HAP-1 (cell line): Measurements from ENCODE around the gene NELL1.

ENCODE experiments used
- DNase-seq, 2 experiments: peaks; one replicate each; pipeline ENCODE4 v3.0.0-alpha.2; 2016 to 2020; ENCODE audit warnings: low spot score in 2 of 2
- H3K27me3 ChIP-seq: fragments of 250-450 bp; sonication (Bioruptor Pico); 2 replicates; pipeline ENCODE4 v1.5.1; 2020; ENCODE audit warnings: low read depth, mild to moderate bottlenecking, moderate library complexity
- H3K36me3 ChIP-seq: fragments of 250-450 bp; sonication (Bioruptor Pico); replicated peaks from 2 replicates; pipeline ENCODE4 v1.5.1; 2020; ENCODE audit warnings: mild to moderate bottlenecking
- H3K4me1 ChIP-seq: fragments of 250-450 bp; sonication (Bioruptor Pico); 2 replicates; pipeline ENCODE4 v1.5.1; 2020; ENCODE audit warnings: mild to moderate bottlenecking
- H3K4me3 ChIP-seq: fragments of 250-450 bp; sonication (Bioruptor Pico); 2 replicates; pipeline ENCODE4 v1.5.1; 2020; ENCODE audit warnings: mild to moderate bottlenecking, moderate library complexity
- H3K9me3 ChIP-seq: fragments of 250-450 bp; sonication (Bioruptor Pico); 2 replicates; pipeline ENCODE4 v1.5.1; 2020; ENCODE audit warnings: mild to moderate bottlenecking, moderate library complexity
- in situ Hi-C: fragments of 300-500 bp; cut with MboI; formaldehyde crosslinking; loops from 3 replicates; pipeline ENCODE4 v1.14.3; 2020; ENCODE audit warnings: low sequenced_read_pairs, inconsistent platforms, mixed read lengths

NELL1 gene

GRCh38 chr11:21411104-21411503 lies 741.7 kb downstream of the NELL1 start:
- DNase-seq: no peak
- in situ Hi-C loops: no loop called here

GRCh38 chr11:21411597-21411996 lies 742.2 kb downstream of the NELL1 start:
- Histone ChIP-seq H3K4me3 (no peak overlapping the region), H3K36me3 (no peaks in the 10 kb centered on the region), H3K9me3 (no peaks in the 10 kb centered on the region), H3K27me3 (no peaks in the 10 kb centered on the region), H3K4me1 (no peaks in the 10 kb centered on the region)
- in situ Hi-C loops: no loop called here
- no peak for DNase-seq

More at GRCh38 chr11:21411104-21411503, 741.7 kb downstream of the NELL1 start:
- H3K4me3 ChIP-seq: no peak overlapping the region
- no peaks in the 10 kb centered on the region for H3K27me3 ChIP-seq
- H3K9me3 ChIP-seq: no peaks in the 10 kb centered on the region
- no peaks in the 10 kb centered on the region for H3K4me1 ChIP-seq
- H3K36me3 ChIP-seq: no peaks in the 10 kb centered on the region

GRCh38 chr11:21412652-21413383 lies 743.4 kb downstream of the NELL1 start:
- no peaks in the 10 kb centered on the region for H3K9me3 ChIP-seq
- no peak for DNase-seq
- H3K4me3 ChIP-seq: no peak overlapping the region
- in situ Hi-C loops: no loop called here
- H3K4me1 ChIP-seq: no peaks in the 10 kb centered on the region
- H3K27me3 ChIP-seq: no peaks in the 10 kb centered on the region
- H3K36me3 ChIP-seq: no peaks in the 10 kb centered on the region

- Histone ChIP-seq H3K4me3 (no peak overlapping the region), H3K27me3 (no peaks in the 10 kb centered on the region), H3K36me3 (no peaks in the 10 kb centered on the region), H3K9me3 (no peaks in the 10 kb centered on the region), H3K4me1 (no peaks in the 10 kb centered on the region)
- no peak for DNase-seq
- in situ Hi-C loops: no loop called here
These were observed 745.6 kb downstream of the NELL1 start for GRCh38 chr11:21414953-21415352.

- H3K4me3 ChIP-seq: no peak overlapping the region
- H3K4me1 ChIP-seq: no peaks in the 10 kb centered on the region
- no peaks in the 10 kb centered on the region for H3K27me3 ChIP-seq
- no peaks in the 10 kb centered on the region for H3K9me3 ChIP-seq
- H3K36me3 ChIP-seq: no peaks in the 10 kb centered on the region
- in situ Hi-C loops: no loop called here
- DNase-seq: no peak
These were observed 746.2 kb downstream of the NELL1 start for GRCh38 chr11:21415606-21416005.

GRCh38 chr11:21421711-21422329 lies 752.4 kb downstream of the NELL1 start:
- Histone ChIP-seq H3K27me3 (no peaks in the 10 kb centered on the region), H3K9me3 (no peaks in the 10 kb centered on the region), H3K4me1 (no peaks in the 10 kb centered on the region), H3K36me3 (no peaks in the 10 kb centered on the region), H3K4me3 (no peak overlapping the region)
- in situ Hi-C loops: no loop called here
- DNase-seq: no peak

GRCh38 chr11:21426931-21427330 lies 757.5 kb downstream of the NELL1 start:
- no peak for DNase-seq
- H3K4me3 ChIP-seq: no peak overlapping the region
- H3K27me3 ChIP-seq: no peaks in the 10 kb centered on the region
- no peaks in the 10 kb centered on the region for H3K36me3 ChIP-seq
- no peaks in the 10 kb centered on the region for H3K4me1 ChIP-seq
- in situ Hi-C loops: no loop called here
- H3K9me3 ChIP-seq: no peaks in the 10 kb centered on the region

- in situ Hi-C loops: no loop called here
- Histone ChIP-seq H3K27me3 (no peaks in the 10 kb centered on the region), H3K4me1 (no peaks in the 10 kb centered on the region)
These were observed 758.3 kb downstream of the NELL1 start for GRCh38 chr11:21427726-21428125.

GRCh38 chr11:21428796-21429195 lies 759.4 kb downstream of the NELL1 start:
- no peaks in the 10 kb centered on the region for H3K36me3 ChIP-seq
- no peaks in the 10 kb centered on the region for H3K4me1 ChIP-seq
- no peak for DNase-seq
- no peaks in the 10 kb centered on the region for H3K27me3 ChIP-seq
- in situ Hi-C loops: no loop called here
- H3K9me3 ChIP-seq: no peaks in the 10 kb centered on the region
- no peak overlapping the region for H3K4me3 ChIP-seq

More at GRCh38 chr11:21427726-21428125, 758.3 kb downstream of the NELL1 start:
- no peaks in the 10 kb centered on the region for H3K9me3 ChIP-seq
- no peak for DNase-seq
- no peak overlapping the region for H3K4me3 ChIP-seq
- no peaks in the 10 kb centered on the region for H3K36me3 ChIP-seq

GRCh38 chr11:21429401-21429800 lies 760.0 kb downstream of the NELL1 start:
- Histone ChIP-seq H3K36me3 (no peaks in the 10 kb centered on the region), H3K27me3 (no peaks in the 10 kb centered on the region), H3K4me1 (no peaks in the 10 kb centered on the region), H3K4me3 (no peak overlapping the region), H3K9me3 (no peaks in the 10 kb centered on the region)
- DNase-seq: no peak
- in situ Hi-C loops: no loop called here

GRCh38 chr11:21430537-21430936 lies 761.2 kb downstream of the NELL1 start:
- in situ Hi-C loops: no loop called here
- no peaks in the 10 kb centered on the region for H3K4me1 ChIP-seq
- H3K4me3 ChIP-seq: no peak overlapping the region

GRCh38 chr11:21446939-21447590 lies 777.7 kb downstream of the NELL1 start:
- in situ Hi-C loops: no loop called here
- H3K4me1 ChIP-seq: no peaks in the 10 kb centered on the region
- no peak overlapping the region for H3K4me3 ChIP-seq
- H3K36me3 ChIP-seq: no peaks in the 10 kb centered on the region
- H3K9me3 ChIP-seq: no peaks in the 10 kb centered on the region
- no peaks in the 10 kb centered on the region for H3K27me3 ChIP-seq
- no peak for DNase-seq

More at GRCh38 chr11:21430537-21430936, 761.2 kb downstream of the NELL1 start:
- Histone ChIP-seq H3K9me3 (no peaks in the 10 kb centered on the region), H3K27me3 (no peaks in the 10 kb centered on the region), H3K36me3 (no peaks in the 10 kb centered on the region)
- DNase-seq: no peak

- no peaks in the 10 kb centered on the region for H3K27me3 ChIP-seq
- H3K4me3 ChIP-seq: no peak overlapping the region
- no peaks in the 10 kb centered on the region for H3K4me1 ChIP-seq
- H3K36me3 ChIP-seq: no peaks in the 10 kb centered on the region
- in situ Hi-C loops: no loop called here
- H3K9me3 ChIP-seq: no peaks in the 10 kb centered on the region
- DNase-seq: no peak
These were observed 778.5 kb downstream of the NELL1 start for GRCh38 chr11:21447871-21448270.

GRCh38 chr11:21456186-21456585 lies 786.8 kb downstream of the NELL1 start:
- H3K9me3 ChIP-seq: no peaks in the 10 kb centered on the region
- H3K4me1 ChIP-seq: no peaks in the 10 kb centered on the region
- no peaks in the 10 kb centered on the region for H3K36me3 ChIP-seq
- in situ Hi-C loops: no loop called here
- H3K4me3 ChIP-seq: no peak overlapping the region
- no peaks in the 10 kb centered on the region for H3K27me3 ChIP-seq
- no peak for DNase-seq
